Measurements from ENCODE around the gene SURF1. TPM values are rescaled to one million over a fixed set of nuclear protein-coding genes. Genes with fewer than 3 reads are reported as not detected.

SURF1 gene
- total RNA-seq, 1 experiment from 2014 or later, result 45.6 TPM

- intact Hi-C loops (cut with micrococcal nuclease; ENCODE audit: unreplicated experiment) (no loop called here), in situ Hi-C loops (cut with HindIII; ENCODE audit: low pct_unique_long_range_greater_than_20kb, low sequenced_read_pairs) (no loop called here)
- CTCF ChIA-PET, result no interaction called here
- no peak overlapping the region for H3K27ac ChIP-seq (ENCODE audit: low read length)
- peaks cover 6% of the 10 kb centered on the region; the same call in 1 of the 2 replicates for H3K36me3 ChIP-seq (ENCODE audit: control insufficient read depth, insufficient read depth, low read length)
- TF ChIP-seq POLR2AphosphoS5 (IDR thresholded peaks at IDR 0.05; ENCODE audit: low read depth, low read length) (peak; percentile 22; the same call in 1 of the 2 replicates), REST (IDR thresholded peaks at IDR 0.05; ENCODE audit: insufficient read depth in 1 of 2, low read depth in 2 of 2, low read length in 1 of 2) (no peak)
- peaks cover 5% of the 10 kb centered on the region; the same call in 1 of the 2 replicates for H3K4me1 ChIP-seq (ENCODE audit: control insufficient read depth, insufficient read depth, low read length)
- H3K27me3 ChIP-seq (ENCODE audit: control insufficient read depth, insufficient read depth, low read length), result no peaks in the 10 kb centered on the region
- DNase-seq (ENCODE audit: low read depth, low spot score) (no peak), ATAC-seq (no peak)
- BruUV-seq (replicated peaks), result TSS peak; percentile 71
- no peaks in the 10 kb centered on the region for H3K9me3 ChIP-seq (ENCODE audit: control insufficient read depth, insufficient read depth, low read depth, low read length)
- H3K4me3 ChIP-seq (ENCODE audit: low read depth in 2 of 2, low read length in 2 of 2), result no peak overlapping the region
- POLR2A ChIA-PET, result no interaction called here
These were observed 6.2 kb upstream of the SURF1 start for GRCh38 chr9:133362359-133363044.

DNA sequence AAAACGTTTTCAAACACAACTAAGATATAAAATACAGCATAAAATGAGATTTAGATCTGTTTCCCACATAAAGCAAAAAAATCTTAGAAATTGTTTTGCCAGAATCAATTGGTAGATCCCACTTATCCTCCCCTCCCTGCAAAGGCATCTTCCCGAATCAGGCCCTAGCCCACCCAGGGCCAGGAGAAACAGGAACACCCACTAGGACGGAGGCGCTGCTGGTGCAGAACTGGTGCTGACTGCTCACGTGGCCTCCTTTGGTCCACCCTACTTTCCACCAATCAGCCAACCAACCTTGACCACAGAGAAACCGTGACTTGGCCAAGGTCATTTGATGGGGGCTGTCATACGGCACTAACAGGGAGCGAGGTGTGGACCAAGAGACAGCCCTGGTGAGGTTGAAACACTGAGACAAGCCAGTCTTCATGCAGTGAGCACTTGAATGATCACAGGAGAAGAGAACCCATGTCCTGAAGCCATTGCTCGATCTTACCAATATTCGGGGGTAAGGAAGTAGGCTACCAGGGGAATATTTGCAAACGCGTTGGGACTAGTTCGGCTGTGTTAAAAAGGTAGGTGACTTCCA is 5.3 kb upstream of the SURF1 start:
- Histone ChIP-seq H3K9me3 (ENCODE audit: control insufficient read depth, insufficient read depth, low read depth, low read length) (no peaks in the 10 kb centered on the region), H3K4me3 (ENCODE audit: low read depth in 2 of 2, low read length in 2 of 2) (no peak overlapping the region), H3K4me1 (ENCODE audit: control insufficient read depth, insufficient read depth, low read length) (peaks cover 8% of the 10 kb centered on the region; the same call in 1 of the 2 replicates), H3K27me3 (ENCODE audit: control insufficient read depth, insufficient read depth, low read length) (no peaks in the 10 kb centered on the region), H3K27ac (ENCODE audit: low read length) (no peak overlapping the region), H3K36me3 (ENCODE audit: control insufficient read depth, insufficient read depth, low read length) (peaks cover 6% of the 10 kb centered on the region; the same call in 1 of the 2 replicates)
- in situ Hi-C loops (cut with HindIII; ENCODE audit: low pct_unique_long_range_greater_than_20kb, low sequenced_read_pairs), result no loop called here
- ChIA-PET POLR2A (no interaction called here), CTCF (no interaction called here)
- BruUV-seq (replicated peaks), result no TSS peak
- ATAC-seq (no peak), DNase-seq (ENCODE audit: low read depth, low spot score) (no peak)
- no peak for TF ChIP-seq SIN3A (IDR thresholded peaks at IDR 0.05; ENCODE audit: borderline replicate concordance, insufficient read depth, low read depth, low read length)
- TF ChIP-seq, protein P1, sequence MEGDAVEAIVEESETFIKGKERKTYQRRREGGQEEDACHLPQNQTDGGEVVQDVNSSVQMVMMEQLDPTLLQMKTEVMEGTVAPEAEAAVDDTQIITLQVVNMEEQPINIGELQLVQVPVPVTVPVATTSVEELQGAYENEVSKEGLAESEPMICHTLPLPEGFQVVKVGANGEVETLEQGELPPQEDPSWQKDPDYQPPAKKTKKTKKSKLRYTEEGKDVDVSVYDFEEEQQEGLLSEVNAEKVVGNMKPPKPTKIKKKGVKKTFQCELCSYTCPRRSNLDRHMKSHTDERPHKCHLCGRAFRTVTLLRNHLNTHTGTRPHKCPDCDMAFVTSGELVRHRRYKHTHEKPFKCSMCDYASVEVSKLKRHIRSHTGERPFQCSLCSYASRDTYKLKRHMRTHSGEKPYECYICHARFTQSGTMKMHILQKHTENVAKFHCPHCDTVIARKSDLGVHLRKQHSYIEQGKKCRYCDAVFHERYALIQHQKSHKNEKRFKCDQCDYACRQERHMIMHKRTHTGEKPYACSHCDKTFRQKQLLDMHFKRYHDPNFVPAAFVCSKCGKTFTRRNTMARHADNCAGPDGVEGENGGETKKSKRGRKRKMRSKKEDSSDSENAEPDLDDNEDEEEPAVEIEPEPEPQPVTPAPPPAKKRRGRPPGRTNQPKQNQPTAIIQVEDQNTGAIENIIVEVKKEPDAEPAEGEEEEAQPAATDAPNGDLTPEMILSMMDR (IDR thresholded peaks at IDR 0.05), result no peak
- no peak for TF ChIP-seq POLR2AphosphoS5 (IDR thresholded peaks at IDR 0.05; ENCODE audit: low read depth, low read length)
- TF ChIP-seq REST (IDR thresholded peaks at IDR 0.05; ENCODE audit: insufficient read depth in 1 of 2, low read depth in 2 of 2, low read length in 1 of 2), result no peak
- TF ChIP-seq TCF7L2 (IDR thresholded peaks at IDR 0.05; ENCODE audit: low read depth, low read length), result no peak
- intact Hi-C loops (cut with micrococcal nuclease; ENCODE audit: unreplicated experiment), result no loop called here
